T-helper 2 cell treated with Interferon-gamma antibody and Interleukin-4, amounts not matched to agents 5 μg/mL and 100 μg/mL, for 36 hours (primary cell): ENCODE measurements around the gene METTL21C.

Source experiments
- DNase-seq: peaks from one replicate; pipeline ENCODE4 v3.0.0; 2021; ENCODE audit warnings: low spot score
- H3K27ac Mint-ChIP-seq: one replicate; pipeline ENCODE4 v1.8.0; 2021; ENCODE audit warnings: mild to moderate bottlenecking, mixed read lengths
- H3K27me3 Mint-ChIP-seq: one replicate; pipeline ENCODE4 v1.8.0; 2021; ENCODE audit warnings: low read depth, mixed read lengths
- H3K36me3 Mint-ChIP-seq: one replicate; pipeline ENCODE4 v1.8.0; 2021; ENCODE audit warnings: low read depth, mixed read lengths
- H3K4me1 Mint-ChIP-seq: one replicate; pipeline ENCODE4 v1.8.0; 2021; ENCODE audit warnings: low read depth, mixed read lengths
- H3K4me3 Mint-ChIP-seq: one replicate; pipeline ENCODE4 v1.8.0; 2022; ENCODE audit warnings: mild to moderate bottlenecking, moderate library complexity, mixed read lengths
- H3K9me3 Mint-ChIP-seq: one replicate; pipeline ENCODE4 v1.8.0; 2021; ENCODE audit warnings: mixed read lengths

Gene METTL21C

GRCh38 chr13:102694937-102695336 is at the start of gene METTL21C:
TSS of gene METTL21C (minus strand) at chr13:102695044. CDS start at chr13:102694498, 546 bp downstream.
- peaks cover 28% of the 10 kb centered on the region for H3K27me3 Mint-ChIP-seq
- H3K36me3 Mint-ChIP-seq = no peaks in the 10 kb centered on the region
- H3K9me3 Mint-ChIP-seq = peaks cover 4% of the 10 kb centered on the region
- no peak within 1 kb of the TSS for H3K27ac Mint-ChIP-seq
- DNase-seq = no peak
- H3K4me3 Mint-ChIP-seq = no peak within 1 kb of the TSS
- no peaks in the 10 kb centered on the region for H3K4me1 Mint-ChIP-seq

- Mint-ChIP-seq H3K9me3 (peaks cover 36% of the 10 kb centered on the region), H3K27me3 (peaks cover 41% of the 10 kb centered on the region), H3K36me3 (no peaks in the 10 kb centered on the region), H3K27ac (no peak overlapping the region), H3K4me1 (no peaks in the 10 kb centered on the region), H3K4me3 (no peak overlapping the region)
- no peak for DNase-seq
These were observed 47.7 kb upstream of the METTL21C start for GRCh38 chr13:102742506-102742905.

- Mint-ChIP-seq H3K4me1 (no peaks in the 10 kb centered on the region), H3K4me3 (no peak overlapping the region), H3K27me3 (peaks cover 38% of the 10 kb centered on the region), H3K27ac (no peak overlapping the region), H3K9me3 (peaks cover 35% of the 10 kb centered on the region), H3K36me3 (no peaks in the 10 kb centered on the region)
- DNase-seq = no peak
These were observed 47.3 kb upstream of the METTL21C start for GRCh38 chr13:102742101-102742500.

- no peaks in the 10 kb centered on the region for H3K9me3 Mint-ChIP-seq
- no peaks in the 10 kb centered on the region for H3K36me3 Mint-ChIP-seq
- peaks cover 6% of the 10 kb centered on the region for H3K4me1 Mint-ChIP-seq
- H3K27ac Mint-ChIP-seq = no peak overlapping the region
- H3K27me3 Mint-ChIP-seq = peaks cover 19% of the 10 kb centered on the region
- DNase-seq = no peak
- no peak overlapping the region for H3K4me3 Mint-ChIP-seq
These were observed 34.9 kb upstream of the METTL21C start for GRCh38 chr13:102729560-102730270.

DNA sequence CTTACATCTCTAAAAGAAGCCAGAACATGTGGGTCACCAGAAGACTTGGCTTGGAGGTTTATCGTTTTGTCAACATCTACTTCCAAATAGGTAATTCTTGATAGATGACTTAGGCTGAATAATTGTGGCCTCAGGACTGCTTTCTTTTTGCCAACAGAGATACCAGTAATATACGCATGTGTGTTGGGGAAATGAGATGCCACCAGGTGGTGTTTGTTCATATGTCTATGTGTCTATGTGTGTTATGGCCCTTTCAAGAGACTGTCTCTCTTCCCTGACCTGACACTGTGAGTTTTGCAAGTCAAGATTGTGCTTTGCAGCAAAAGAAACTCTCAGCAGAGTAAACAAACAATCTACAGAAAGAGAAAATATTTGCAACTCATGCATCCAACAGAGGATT is 31.6 kb upstream of the METTL21C start:
- H3K9me3 Mint-ChIP-seq = no peaks in the 10 kb centered on the region
- no peak overlapping the region for H3K4me3 Mint-ChIP-seq
- H3K27me3 Mint-ChIP-seq = peaks cover 27% of the 10 kb centered on the region
- no peak overlapping the region for H3K27ac Mint-ChIP-seq
- peaks cover 6% of the 10 kb centered on the region for H3K4me1 Mint-ChIP-seq
- H3K36me3 Mint-ChIP-seq = no peaks in the 10 kb centered on the region
- DNase-seq = no peak

GRCh38 chr13:102724923-102725322 is 30.1 kb upstream of the METTL21C start:
- H3K27ac Mint-ChIP-seq = no peak overlapping the region
- H3K4me1 Mint-ChIP-seq = peaks cover 6% of the 10 kb centered on the region
- DNase-seq = no peak
- H3K9me3 Mint-ChIP-seq = no peaks in the 10 kb centered on the region
- peaks cover 17% of the 10 kb centered on the region for H3K27me3 Mint-ChIP-seq
- H3K4me3 Mint-ChIP-seq = no peak overlapping the region
- no peaks in the 10 kb centered on the region for H3K36me3 Mint-ChIP-seq

DNA sequence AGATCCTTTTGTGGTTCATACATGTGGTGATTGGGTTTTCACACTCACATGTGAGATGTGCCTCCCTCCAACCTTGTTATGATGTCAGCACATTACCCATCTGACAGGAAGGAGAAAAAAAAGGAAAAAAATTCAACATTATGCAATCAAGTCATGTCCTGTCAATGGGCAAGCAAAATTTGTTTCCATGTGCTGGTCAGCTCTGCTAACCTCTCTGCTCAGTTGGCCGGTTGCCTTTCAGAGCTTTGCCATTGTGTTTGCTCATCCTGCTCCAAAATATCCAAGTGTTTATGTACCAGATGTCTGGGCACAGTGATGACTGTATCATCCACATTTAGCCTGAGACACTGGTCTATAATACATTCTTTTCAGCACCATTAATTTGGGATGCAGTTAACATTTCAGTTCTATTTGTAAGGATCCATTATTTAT is 27.0 kb upstream of the METTL21C start:
- Mint-ChIP-seq H3K27ac (no peak overlapping the region), H3K9me3 (no peaks in the 10 kb centered on the region), H3K4me3 (no peak overlapping the region), H3K27me3 (peaks cover 14% of the 10 kb centered on the region), H3K4me1 (peaks cover 3% of the 10 kb centered on the region), H3K36me3 (no peaks in the 10 kb centered on the region)
- DNase-seq = no peak

GRCh38 chr13:102718746-102719145 is 23.9 kb upstream of the METTL21C start:
- H3K27me3 Mint-ChIP-seq = peaks cover 18% of the 10 kb centered on the region
- no peaks in the 10 kb centered on the region for H3K9me3 Mint-ChIP-seq
- H3K27ac Mint-ChIP-seq = no peak overlapping the region
- no peaks in the 10 kb centered on the region for H3K36me3 Mint-ChIP-seq
- no peaks in the 10 kb centered on the region for H3K4me1 Mint-ChIP-seq
- no peak for DNase-seq
- H3K4me3 Mint-ChIP-seq = no peak overlapping the region

DNA sequence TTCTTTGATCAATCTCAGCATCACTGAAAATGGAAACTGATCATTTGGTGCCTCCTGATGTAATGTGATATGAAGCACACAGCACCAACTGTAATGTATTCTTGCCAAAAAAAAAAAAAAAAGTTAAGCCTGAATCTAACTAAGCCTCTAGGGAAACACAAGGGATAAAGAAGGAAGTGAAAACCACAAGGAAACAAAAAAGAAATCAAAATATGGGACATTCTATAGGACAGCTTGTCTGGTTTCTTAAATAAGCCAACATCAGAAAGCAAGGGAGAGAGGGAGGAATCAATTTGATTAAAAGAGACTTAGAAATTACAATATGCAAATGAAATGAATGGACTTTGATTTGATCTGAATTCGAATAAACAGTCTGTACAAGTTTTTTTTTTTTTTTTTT is 20.6 kb upstream of the METTL21C start:
- H3K4me3 Mint-ChIP-seq = no peak overlapping the region
- H3K36me3 Mint-ChIP-seq = no peaks in the 10 kb centered on the region
- H3K27me3 Mint-ChIP-seq = peaks cover 10% of the 10 kb centered on the region
- no peak for DNase-seq
- H3K27ac Mint-ChIP-seq = no peak overlapping the region
- no peaks in the 10 kb centered on the region for H3K9me3 Mint-ChIP-seq
- H3K4me1 Mint-ChIP-seq = no peaks in the 10 kb centered on the region

DNA sequence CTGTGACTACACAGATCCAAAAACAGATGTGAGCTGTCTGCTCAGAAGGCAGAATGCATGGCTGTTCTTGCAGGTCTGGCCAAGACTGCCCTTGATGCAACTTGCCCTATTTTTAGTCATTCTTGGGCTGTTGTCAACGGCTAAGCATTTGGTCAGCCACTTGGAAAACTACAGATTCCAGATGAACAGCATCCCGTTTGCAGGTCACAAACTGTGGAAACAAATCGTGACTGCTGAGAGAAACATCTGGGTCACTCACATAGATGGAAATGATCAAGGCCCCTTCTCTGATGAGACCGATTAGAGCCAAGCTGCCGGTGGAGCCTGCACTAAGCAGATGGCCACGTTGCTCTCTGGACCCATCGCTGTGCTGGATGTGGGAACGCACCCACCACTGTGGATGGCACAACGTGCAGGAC is 15.4 kb upstream of the METTL21C start:
- DNase-seq = no peak
- Mint-ChIP-seq H3K27me3 (peaks cover 14% of the 10 kb centered on the region), H3K4me3 (no peak overlapping the region), H3K4me1 (peaks cover 3% of the 10 kb centered on the region), H3K27ac (no peak overlapping the region), H3K9me3 (no peaks in the 10 kb centered on the region), H3K36me3 (no peaks in the 10 kb centered on the region)

GRCh38 chr13:102709536-102709935 is 14.7 kb upstream of the METTL21C start:
- no peaks in the 10 kb centered on the region for H3K36me3 Mint-ChIP-seq
- no peaks in the 10 kb centered on the region for H3K9me3 Mint-ChIP-seq
- peaks cover 3% of the 10 kb centered on the region for H3K4me1 Mint-ChIP-seq
- no peak overlapping the region for H3K27ac Mint-ChIP-seq
- no peak for DNase-seq
- H3K4me3 Mint-ChIP-seq = no peak overlapping the region
- H3K27me3 Mint-ChIP-seq = peaks cover 16% of the 10 kb centered on the region

GRCh38 chr13:102708991-102709390 is 14.1 kb upstream of the METTL21C start:
- DNase-seq = no peak
- Mint-ChIP-seq H3K9me3 (no peaks in the 10 kb centered on the region), H3K4me3 (no peak overlapping the region), H3K4me1 (peaks cover 3% of the 10 kb centered on the region), H3K27ac (no peak overlapping the region), H3K36me3 (no peaks in the 10 kb centered on the region), H3K27me3 (peaks cover 16% of the 10 kb centered on the region)

- DNase-seq = no peak
- no peaks in the 10 kb centered on the region for H3K9me3 Mint-ChIP-seq
- no peak overlapping the region for H3K4me3 Mint-ChIP-seq
- no peak overlapping the region for H3K27ac Mint-ChIP-seq
- H3K36me3 Mint-ChIP-seq = no peaks in the 10 kb centered on the region
- H3K27me3 Mint-ChIP-seq = peaks cover 16% of the 10 kb centered on the region
- H3K4me1 Mint-ChIP-seq = peaks cover 3% of the 10 kb centered on the region
These were observed 13.4 kb upstream of the METTL21C start for GRCh38 chr13:102708211-102708610.

- no peaks in the 10 kb centered on the region for H3K36me3 Mint-ChIP-seq
- DNase-seq = no peak
- no peak overlapping the region for H3K27ac Mint-ChIP-seq
- H3K4me1 Mint-ChIP-seq = peaks cover 3% of the 10 kb centered on the region
- H3K4me3 Mint-ChIP-seq = no peak overlapping the region
- no peaks in the 10 kb centered on the region for H3K9me3 Mint-ChIP-seq
- H3K27me3 Mint-ChIP-seq = peaks cover 18% of the 10 kb centered on the region
These were observed 12.6 kb upstream of the METTL21C start for GRCh38 chr13:102707467-102707866.
